Measurements from ENCODE around the gene STK32C. TPM values are rescaled to one million over a fixed set of nuclear protein-coding genes. Genes with fewer than 3 reads are reported as not detected.

The STK32C gene
- total RNA-seq, 4 donors from 2014 or later: 4.8 to 10.9 (median 7.8) TPM

DNA sequence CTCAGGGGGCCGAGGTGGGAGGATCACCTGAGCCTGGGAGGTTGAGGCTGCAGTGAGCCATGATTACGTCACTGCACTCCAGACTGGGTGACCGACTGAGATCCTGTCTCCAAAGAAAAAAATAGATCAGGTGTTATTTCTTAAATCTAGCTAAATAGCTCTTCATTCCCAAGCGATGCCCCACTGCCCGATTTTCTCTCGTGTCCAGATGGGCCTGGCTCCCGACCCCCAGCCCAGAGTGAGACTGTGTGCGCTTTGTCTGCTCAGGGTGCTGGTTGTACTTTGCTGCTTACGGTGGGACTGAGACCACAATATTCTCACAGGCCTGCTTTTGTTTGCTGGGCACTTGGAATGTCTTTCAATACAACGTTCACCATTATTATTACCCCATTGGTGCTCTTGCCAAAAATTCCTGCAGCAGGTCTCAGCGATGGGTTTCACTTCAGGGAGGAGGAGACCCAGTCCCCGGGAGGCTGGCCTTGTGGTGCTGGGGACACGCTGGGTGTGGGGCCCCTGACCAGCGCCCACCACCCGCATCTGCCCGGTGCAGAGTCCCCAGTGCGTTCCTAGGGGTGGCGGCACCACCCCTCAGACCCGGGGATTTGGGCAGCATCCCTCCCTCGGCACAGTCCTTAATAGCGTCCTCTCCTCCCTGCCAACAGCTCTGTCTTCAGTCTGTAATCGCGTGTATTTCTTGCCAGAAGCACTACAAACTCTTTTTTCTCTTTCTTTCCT lies 141.4 kb downstream of the STK32C start:
- Histone ChIP-seq H3K27me3 (peaks cover 0 to 17% (median 0%) of the 10 kb centered on the region in 4 donors), H3K27ac (replicated peaks in 1 of 4) (no peak overlapping the region), H3K4me3 (no peak overlapping the region), H3K4me1 (peaks cover 16 to 23% (median 19%) of the 10 kb centered on the region in 4 donors), H3K36me3 (peaks cover 0 to 54% (median 30%) of the 10 kb centered on the region in 4 donors), H3K9me3 (no peaks in the 10 kb centered on the region)
- WGBS: 91% methylated on average over 22 of the region's 23 CpGs
- intact Hi-C loops (cut with DNase I): no loop called here
- TF ChIP-seq POLR2AphosphoS5 (IDR thresholded peaks at IDR 0.05) (no peak), EP300 (IDR thresholded peaks at IDR 0.05) (no peak), POLR2A (IDR thresholded peaks at IDR 0.05; ENCODE audit: low read depth) (no peak)
- TF ChIP-seq, protein P1, sequence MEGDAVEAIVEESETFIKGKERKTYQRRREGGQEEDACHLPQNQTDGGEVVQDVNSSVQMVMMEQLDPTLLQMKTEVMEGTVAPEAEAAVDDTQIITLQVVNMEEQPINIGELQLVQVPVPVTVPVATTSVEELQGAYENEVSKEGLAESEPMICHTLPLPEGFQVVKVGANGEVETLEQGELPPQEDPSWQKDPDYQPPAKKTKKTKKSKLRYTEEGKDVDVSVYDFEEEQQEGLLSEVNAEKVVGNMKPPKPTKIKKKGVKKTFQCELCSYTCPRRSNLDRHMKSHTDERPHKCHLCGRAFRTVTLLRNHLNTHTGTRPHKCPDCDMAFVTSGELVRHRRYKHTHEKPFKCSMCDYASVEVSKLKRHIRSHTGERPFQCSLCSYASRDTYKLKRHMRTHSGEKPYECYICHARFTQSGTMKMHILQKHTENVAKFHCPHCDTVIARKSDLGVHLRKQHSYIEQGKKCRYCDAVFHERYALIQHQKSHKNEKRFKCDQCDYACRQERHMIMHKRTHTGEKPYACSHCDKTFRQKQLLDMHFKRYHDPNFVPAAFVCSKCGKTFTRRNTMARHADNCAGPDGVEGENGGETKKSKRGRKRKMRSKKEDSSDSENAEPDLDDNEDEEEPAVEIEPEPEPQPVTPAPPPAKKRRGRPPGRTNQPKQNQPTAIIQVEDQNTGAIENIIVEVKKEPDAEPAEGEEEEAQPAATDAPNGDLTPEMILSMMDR (IDR thresholded peaks at IDR 0.05): no peak
- DNase-seq (ENCODE audit: extremely low spot score): no peak

- Histone ChIP-seq H3K27me3 (peaks cover 0 to 14% (median 0%) of the 10 kb centered on the region in 4 donors), H3K4me3 (no peak overlapping the region), H3K4me1 (peaks cover 16 to 23% (median 19%) of the 10 kb centered on the region in 4 donors), H3K9me3 (no peaks in the 10 kb centered on the region), H3K27ac (replicated peaks in 1 of 4) (no peak overlapping the region), H3K36me3 (peaks cover 0 to 47% (median 26%) of the 10 kb centered on the region in 4 donors)
- TF ChIP-seq, protein P1 (IDR thresholded peaks at IDR 0.05): no peak
- TF ChIP-seq POLR2AphosphoS5 (IDR thresholded peaks at IDR 0.05) (no peak), EP300 (IDR thresholded peaks at IDR 0.05) (no peak), POLR2A (IDR thresholded peaks at IDR 0.05; ENCODE audit: low read depth) (no peak)
- DNase-seq (ENCODE audit: extremely low spot score): no peak
- 84% methylated on average over 14 of the region's 21 CpGs for WGBS
- intact Hi-C loops (cut with DNase I): no loop called here
These were observed 142.3 kb downstream of the STK32C start for GRCh38 chr10:132165416-132165980.

- intact Hi-C loops (cut with DNase I): no loop called here
- H3K9me3 ChIP-seq: no peaks in the 10 kb centered on the region
- H3K4me1 ChIP-seq: peaks cover 16 to 23% (median 19%) of the 10 kb centered on the region in 4 donors
- H3K27ac ChIP-seq (replicated peaks in 1 of 4): no peak overlapping the region
- H3K36me3 ChIP-seq: peaks cover 0 to 40% (median 20%) of the 10 kb centered on the region in 4 donors
- peaks cover 0 to 8% (median 0%) of the 10 kb centered on the region in 4 donors for H3K27me3 ChIP-seq
- no peak overlapping the region for H3K4me3 ChIP-seq
- TF ChIP-seq, protein P1 (IDR thresholded peaks at IDR 0.05): no peak
- TF ChIP-seq EP300 (IDR thresholded peaks at IDR 0.05): no peak
- no peak for TF ChIP-seq POLR2AphosphoS5 (IDR thresholded peaks at IDR 0.05)
- no peak for TF ChIP-seq POLR2A (IDR thresholded peaks at IDR 0.05; ENCODE audit: low read depth)
- 77% methylated on average over 7 of the region's 20 CpGs for WGBS
- no peak for DNase-seq (ENCODE audit: extremely low spot score)
These were observed 142.9 kb downstream of the STK32C start for GRCh38 chr10:132164761-132165278.

DNA sequence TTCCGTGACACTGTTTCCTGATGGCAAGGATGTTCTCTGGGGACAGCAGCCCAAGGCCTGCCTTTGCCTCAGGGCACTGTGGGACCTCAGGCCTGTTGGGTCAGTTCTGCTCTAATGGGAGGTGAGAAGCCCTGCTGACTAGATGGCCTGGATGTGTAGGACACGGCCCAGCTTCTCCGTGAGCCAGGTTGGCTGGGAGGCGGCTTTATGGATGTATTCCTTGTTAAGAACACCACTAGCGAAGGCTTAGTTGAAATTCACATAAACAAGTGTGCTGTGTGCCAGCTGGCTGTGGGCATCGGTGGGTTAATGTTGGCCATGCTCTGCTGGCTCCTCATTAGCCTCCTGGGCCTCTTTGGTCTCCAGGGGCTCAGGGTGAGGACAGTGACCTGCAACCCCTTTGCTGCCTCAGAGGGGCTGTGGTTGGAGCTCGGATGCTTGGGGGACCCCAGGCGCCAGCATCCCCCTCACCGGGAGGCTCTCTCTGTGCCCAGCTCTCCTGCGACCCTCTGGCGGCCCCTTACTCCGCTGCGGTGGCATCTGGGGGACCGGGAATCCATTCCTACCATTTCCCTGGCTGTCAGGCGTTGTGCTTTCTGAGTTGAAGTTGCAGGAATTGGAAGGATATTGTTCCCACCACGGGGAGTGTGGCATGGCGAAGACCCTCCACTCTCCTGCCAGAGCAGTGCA lies 143.8 kb downstream of the STK32C start:
- WGBS: 81% methylated on average over 8 of the region's 17 CpGs
- DNase-seq (ENCODE audit: extremely low spot score): no peak

More for the DNA sequence above, 143.8 kb downstream of the STK32C start:
- Histone ChIP-seq H3K36me3 (peaks cover 0 to 31% (median 12%) of the 10 kb centered on the region in 4 donors), H3K27ac (replicated peaks in 1 of 4) (no peak overlapping the region), H3K4me3 (no peak overlapping the region), H3K27me3 (no peaks in the 10 kb centered on the region), H3K9me3 (no peaks in the 10 kb centered on the region), H3K4me1 (peaks cover 16 to 23% (median 19%) of the 10 kb centered on the region in 4 donors)
- no peak for TF ChIP-seq POLR2A (IDR thresholded peaks at IDR 0.05; ENCODE audit: low read depth)
- no peak for TF ChIP-seq EP300 (IDR thresholded peaks at IDR 0.05)
- TF ChIP-seq POLR2AphosphoS5 (IDR thresholded peaks at IDR 0.05): no peak
- TF ChIP-seq, protein P1 (IDR thresholded peaks at IDR 0.05): no peak
- intact Hi-C loops (cut with DNase I): no loop called here

All from esophagus muscularis mucosa (tissue), 4 donors.